ENCODE data around the gene MATK.

MATK gene, protein sequence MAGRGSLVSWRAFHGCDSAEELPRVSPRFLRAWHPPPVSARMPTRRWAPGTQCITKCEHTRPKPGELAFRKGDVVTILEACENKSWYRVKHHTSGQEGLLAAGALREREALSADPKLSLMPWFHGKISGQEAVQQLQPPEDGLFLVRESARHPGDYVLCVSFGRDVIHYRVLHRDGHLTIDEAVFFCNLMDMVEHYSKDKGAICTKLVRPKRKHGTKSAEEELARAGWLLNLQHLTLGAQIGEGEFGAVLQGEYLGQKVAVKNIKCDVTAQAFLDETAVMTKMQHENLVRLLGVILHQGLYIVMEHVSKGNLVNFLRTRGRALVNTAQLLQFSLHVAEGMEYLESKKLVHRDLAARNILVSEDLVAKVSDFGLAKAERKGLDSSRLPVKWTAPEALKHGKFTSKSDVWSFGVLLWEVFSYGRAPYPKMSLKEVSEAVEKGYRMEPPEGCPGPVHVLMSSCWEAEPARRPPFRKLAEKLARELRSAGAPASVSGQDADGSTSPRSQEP

DNA sequence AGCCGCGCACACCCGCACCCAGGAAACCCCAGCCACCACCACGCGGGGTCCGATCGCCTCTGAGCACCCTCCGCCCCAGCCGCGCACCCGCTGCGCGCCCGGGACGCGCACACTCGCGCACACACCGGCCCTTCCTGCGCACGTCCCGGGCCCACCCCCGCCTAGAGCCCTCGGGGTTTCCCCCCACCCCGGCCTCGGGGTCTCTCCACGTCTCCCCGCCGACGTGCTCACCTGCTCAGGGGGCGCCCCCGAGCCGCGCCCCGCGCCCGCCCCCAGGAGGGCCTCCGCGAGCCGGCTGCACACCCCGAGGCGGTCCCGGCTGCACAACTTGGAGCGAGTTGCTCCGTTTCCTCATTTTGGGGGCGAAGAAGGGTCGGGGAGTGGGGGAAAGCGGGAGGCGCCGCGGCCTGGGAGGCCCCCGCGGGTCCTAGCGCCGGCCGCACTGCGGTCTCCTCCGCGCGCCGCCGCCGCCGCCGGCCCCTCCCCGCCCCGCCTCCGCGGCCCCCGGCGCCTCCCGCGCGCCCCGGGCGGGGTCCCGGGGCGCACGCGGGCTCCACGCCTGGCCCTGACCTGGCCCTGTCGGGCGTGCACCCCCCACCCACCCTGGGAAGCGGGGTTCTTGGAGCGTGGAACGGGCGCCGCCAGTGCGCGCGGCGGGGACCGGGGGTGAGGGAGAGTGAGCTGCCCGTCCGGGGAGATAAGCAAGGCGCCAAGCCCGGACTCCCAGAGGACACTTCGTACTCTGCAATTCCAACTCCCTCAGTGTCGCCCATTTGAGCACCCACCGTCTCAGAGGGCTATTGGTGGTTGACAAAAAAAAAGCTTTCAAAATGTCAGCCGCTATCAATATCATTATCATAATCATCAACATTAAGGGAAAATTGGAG, at the start of gene MATK:
MATK (minus strand) TSS at position 444 of the 887 bp plus-strand sequence. CDS start 1,246 bp downstream, outside the sequence.
- no peak for FAIRE-seq

DNA sequence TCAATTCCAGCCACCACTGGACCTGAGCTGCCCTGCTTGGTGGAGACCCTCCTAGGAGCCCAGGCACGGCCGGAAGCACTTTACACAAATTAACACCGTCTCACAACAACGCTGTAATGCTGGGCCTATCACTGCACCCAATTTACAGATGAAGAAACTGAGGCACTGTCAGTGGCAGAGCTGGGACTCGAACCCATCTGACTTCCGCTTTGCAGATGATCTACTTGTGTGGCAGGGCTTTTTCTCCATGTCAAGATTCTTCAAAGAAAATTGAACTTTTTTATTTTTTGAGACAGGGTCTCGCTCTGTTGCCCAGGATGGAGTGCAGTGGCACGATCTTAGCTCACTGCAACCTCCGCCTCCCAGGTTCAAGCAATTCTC, 48.9 kb upstream of the MATK start:
- FAIRE-seq: no peak

DNA sequence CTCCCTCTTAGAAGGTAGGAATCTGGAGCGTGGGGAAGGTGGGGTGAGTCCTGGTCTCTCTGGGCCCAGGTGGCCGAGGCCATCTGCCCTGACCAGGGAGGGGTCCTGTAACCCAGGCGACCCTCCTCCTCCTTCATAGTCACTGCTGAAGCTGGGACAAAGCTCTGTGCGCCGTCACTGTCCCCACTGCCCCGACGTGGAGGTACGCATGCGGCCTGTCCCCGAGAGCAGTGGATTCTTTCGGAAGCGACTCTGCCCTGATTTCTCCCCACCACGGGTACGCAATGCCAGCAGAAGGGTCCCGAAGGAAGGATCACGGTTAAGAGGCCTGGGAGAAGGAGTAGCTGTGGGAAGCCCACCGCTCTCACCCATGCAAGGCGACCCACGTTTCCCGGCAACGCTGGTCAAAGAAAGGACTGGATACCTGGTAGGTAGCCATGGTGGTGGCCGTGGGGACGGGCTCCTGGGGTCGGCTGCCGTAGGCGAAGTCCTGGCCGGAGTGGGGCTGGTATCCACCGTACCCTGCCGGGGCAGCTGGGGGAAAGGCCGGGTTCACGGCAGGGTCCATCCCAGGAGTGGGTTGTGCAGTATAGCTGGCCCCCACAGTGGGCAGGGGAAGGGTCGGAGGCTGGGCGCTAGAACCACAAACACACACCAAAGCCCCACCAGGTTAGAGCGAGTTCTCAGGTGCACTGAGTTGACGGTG, 48.3 kb upstream of the MATK start:
- FAIRE-seq: no peak

DNA sequence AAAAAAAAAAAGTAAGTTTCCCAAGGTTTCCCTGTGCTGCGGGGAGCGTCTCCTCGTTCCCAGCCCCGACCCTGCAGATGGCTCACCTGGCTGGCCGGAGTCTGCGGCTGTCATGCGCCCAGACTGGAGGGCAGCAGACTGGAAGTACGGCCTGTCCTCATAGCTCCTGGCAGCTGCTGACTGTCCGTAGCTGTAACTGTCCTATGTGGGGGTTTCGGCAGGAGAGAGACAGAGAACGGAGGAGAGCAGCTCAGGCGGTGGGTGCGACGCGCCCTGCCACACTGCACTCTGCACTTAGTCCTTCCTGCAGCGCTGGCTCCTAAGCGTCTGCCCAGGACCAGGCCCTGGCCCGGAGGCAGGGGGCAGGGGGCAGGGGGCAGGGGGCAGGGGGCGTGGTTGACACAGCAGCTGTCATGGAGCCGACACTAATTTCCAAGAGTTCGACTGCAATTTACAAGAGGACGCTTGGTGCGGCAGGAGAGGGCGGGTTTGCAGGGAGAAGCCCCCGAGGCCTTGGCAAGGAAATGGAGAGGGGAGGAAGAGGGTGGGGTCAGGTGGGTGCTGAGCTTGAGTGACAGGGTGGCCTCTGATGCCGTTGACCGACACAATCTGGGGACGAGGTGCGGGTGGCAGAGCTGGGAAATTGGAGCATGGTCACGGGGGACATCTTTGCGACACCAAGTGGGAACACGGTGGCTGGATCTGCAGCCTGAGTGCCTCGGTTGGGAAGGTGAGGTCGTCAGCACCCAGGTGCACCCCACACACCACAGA, 47.6 kb upstream of the MATK start:
- no peak for FAIRE-seq

DNA sequence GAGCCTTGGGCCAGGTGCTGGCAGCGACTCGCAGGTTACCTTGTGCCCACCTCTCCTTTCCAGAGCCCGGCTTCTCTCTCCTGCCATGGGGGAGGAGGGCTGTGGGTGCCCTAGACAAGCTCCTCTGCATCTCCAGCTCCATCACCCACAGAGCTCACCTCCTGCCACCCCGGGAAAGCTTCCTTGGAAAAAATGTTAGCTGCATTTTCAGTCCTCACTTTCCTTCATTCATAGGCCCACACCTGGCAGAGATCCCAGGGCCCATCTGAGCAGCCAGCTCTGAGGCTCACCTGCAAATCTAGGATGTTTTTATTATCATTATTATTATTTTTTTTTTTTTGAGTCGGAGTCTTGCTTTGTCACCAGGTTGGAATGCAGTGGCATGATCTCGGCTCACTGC, 45.8 kb upstream of the MATK start:
- no peak for FAIRE-seq

DNA sequence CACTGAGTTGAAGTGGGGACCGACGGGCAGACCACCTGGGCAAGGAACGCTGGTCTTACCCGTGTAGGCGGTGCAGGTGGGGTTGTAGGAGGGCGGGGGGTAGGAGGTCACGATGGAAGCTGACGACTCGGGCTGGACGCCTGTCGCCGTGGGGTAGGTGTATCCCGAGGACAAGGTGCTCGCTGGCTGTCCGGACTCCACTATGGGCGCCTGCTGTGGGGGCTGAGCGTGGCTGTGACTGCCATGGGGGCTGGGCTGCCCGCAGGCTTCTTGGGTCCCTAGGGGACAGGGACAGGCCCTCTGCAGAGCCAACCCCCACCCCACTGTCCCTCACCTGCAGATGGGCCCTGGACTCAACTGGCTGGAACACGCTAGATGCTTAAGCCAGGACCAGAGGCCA, 45.4 kb upstream of the MATK start:
- no peak for FAIRE-seq

DNA sequence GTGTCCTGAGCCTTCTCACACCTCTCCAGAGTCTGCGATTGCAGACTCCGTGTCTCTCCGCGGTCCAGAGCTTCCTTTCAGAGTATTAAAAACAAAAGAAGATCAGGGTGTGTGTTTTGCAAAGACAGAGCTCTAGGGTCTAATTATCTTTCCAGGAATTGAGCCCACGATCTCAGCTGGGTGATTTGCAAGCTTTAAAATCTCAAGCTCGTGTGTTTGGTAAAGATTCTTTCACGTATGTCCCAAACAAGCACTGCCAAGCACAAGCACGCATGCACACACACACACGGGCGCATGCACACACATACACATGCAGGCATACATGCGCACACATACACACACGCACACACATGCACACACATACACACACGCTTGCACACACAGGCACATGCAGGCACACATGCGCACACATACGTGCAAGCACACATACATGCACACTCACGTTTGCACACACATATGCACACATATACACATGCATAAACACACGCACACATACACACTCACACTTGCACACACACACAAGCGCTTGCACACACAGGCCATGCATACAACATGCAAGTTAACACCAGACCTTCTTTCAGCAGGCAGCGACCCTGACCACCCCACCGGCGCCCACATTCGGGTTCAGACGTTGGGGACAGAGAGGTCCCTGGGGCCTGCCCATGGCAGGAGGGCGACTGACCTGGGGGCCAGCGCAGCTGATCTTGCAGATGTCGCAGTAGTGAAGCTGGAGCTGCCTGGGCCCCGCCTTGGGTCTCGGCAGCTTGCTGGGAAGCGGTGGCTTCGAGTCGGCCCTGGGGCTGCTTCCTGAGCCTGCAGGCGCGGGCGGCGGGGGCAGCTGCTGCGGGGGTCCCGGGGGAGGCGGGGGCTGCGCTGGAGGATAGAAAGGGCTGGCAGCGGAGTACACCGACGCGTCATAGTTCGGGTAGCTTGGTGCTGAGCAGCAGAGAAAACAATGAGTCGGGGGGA, 44.7 kb upstream of the MATK start:
- no peak for FAIRE-seq

DNA sequence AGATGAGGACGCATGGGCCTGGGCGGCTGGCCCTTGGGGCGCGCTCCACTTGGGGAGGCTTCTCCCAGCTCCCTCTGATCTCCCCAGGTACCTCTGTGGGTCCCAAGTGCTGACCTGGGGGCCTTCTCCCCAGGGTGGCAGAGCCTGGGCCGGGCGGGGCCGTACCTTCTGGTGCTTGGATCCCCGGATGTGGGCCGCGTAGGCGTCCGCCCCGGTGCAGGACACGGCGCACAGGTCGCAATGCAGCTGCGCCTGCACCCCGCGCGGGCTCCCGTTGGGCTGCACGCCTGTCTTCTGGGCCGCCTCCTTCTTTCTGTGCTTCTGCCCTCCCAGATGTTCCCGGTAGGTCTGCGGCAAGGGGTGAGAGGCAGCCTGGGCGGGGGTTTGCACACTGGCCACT, 41.1 kb upstream of the MATK start:
- no peak for FAIRE-seq

DNA sequence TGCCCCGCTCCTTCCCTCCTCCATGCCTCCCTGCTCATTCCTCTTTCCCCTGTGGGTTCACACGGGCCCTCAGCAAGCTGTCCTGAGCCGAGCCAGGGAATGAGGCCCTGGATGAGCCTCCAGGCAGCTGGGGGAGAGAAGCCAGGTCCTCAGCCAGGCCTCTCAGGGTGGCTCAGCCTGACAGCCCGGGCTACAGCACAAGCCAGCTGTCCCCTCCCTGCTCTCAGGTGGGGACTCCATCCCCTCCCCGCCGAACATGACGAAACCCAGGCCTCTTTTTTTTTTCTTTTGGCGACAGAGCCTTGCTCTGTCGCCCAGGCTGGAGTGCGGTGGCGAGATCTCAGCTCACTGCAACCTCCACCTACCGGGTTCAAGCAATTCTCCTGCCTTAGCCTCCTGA, 40.0 kb upstream of the MATK start:
- FAIRE-seq: no peak

DNA sequence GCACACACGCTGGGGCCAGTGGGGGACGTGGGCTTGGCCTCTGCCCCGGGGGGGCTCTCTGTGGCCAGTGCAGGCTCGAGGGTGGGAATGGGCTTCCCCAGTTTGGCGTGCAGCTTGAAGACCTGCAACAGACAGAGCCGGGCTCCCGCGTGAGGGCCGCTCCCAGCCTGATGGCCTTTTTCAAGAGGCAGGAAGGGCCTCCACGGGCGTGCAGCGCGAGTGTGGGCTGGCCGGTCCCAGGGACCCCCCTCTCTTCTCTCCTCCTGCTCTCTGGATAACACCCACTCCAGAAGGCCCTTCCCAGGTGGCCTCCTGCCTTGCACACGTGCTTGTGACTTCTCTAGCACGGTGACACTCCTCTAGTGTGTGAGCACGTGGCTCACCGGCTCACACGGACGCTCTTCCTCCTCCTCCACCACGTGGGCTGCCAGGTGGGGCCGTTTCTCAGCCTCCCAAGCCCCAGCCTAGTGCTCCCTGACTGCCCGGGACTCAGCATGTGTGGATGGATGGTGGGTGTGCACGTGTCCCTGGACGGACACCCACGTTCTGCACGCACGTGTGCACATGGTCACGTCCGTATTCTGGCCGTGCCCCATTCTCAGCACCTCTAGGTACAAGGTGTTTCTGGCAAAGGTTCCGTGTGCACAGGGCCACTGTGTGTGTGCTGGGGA, 39.2 kb upstream of the MATK start:
- FAIRE-seq: no peak

DNA sequence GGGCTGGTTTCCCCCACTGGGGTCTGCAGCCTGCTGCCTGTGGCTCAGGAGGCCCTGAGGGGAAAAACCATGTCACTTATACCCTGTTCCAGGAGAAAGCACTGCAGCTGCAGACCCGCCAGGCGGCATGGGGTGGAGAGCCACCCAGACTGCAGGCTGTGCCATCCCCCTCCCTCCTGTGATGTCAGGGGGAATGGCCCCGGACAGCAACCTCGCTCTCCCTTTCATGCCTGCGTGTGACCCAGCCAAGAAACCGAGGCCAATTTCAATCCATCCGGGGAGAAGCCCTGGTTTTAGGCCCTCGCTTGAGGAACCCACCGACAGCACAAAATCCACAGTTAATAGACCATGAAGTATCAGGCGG, 37.2 kb upstream of the MATK start:
- FAIRE-seq: no peak

DNA sequence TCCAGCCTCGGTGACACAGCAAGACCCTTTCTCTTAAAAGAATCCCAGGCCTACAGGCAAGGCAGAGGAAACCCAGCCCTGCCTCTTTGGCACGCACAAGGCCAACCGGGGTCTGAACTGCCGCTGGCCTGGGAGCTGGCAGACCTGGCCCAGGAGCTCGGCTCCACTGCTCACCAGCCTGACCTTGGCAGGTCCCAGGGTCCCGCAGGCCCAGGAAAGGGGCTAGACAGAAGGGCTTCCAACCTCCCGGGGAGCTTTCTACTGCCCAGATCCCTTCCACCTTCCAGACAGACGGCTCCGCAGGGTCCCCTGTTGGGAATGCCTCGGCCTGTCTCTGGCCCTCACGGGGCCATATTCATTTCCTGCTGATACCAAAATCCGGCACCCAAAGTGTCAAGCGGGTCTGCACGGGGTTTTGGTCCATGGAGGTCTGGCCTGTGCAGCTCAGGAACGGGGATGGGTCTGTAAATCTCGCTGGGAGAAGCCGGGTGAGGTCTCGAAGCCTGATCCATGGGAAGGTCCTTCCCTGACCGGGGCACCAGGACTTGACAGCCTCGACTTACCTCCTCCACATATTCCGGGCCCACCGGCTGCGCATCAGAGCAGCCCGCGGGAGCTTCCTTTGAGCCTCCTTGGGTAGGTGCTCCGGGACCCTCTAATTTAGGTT, 36.6 kb upstream of the MATK start:
- no peak for FAIRE-seq

DNA sequence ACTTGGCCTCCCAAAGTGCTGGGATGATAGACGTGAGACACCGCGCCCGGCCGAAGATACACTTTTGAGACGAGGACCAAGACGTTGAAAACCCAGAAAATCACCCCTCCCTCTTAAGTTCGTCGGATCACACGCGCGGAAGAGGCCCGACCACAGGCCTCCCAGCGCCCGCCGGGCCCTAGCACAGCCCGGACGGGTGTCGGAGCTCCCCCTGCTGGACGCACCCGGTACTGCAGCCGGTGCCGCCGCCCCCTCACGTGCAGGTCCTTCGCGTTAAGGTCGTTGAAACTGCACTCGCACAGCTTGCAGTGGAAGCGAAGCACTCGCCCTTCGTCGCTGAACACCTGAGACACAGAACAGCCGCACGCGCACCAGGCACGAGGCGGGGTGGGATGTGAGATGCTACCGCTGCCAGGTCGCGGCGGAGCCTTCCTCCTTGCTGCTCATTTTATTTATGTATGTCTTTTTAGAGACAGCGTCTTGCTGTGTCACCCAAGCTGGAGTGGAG, 35.7 kb upstream of the MATK start:
- no peak for FAIRE-seq

DNA sequence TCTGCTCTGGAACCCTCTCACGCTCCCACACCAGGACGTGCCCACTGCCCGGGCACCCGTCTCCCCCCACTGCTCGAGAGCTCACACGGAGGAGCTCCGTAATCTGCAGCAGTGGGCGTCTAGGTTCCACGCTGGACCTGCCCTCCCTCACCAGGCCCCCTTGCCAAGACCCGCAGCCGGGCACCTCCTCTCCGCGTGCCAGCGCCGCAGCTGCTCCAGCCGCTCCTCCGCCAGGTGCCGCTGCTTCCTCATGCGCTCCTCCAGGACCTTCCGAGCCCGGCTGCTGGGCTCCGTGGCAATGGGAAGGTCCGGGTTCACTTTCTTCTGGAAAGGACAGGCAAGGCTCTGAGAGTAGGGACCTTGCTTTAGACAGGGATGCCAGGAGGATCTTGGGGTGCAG, 35.0 kb upstream of the MATK start:
- FAIRE-seq: no peak

DNA sequence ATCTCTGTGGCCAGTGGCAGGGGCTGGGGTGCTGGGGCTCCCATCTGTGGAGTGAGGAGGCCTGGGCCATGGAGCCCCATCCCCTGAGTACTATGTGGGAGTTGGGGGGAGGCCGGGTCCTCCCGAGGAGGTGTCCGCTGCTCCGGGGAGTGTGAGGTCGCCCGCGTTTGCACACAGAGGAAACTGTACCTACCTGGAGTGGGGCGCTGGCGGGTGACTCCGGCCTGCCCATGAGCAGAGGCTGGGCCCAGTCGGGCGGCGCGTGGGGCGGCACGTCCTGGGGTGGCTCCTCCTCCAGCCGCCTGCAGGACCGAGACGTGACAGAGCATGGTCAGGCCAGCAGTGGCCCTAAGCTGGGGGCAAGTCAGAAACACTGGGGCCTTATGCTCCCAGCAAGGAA, 33.8 kb upstream of the MATK start:
- FAIRE-seq: no peak

DNA sequence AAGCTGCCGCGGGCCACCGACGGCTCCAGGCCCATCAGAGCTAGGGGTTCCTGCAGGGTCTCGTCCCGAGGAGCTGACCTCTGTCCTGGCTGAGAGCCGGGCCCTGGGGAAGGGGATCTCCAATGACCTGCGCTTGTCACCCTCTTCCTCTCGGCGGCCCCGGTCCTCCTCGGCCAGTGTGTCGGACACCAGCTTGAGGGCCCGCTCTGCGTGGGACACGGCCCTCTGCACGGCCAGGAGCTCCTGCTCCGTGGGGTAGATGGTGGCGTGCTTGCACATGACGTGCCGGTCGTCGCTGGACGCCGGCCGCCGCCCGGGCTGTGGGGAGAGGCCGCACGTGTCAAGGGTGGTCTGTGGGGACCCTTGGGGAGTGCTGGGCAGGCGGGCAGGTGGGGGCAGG, 32.7 kb upstream of the MATK start:
- no peak for FAIRE-seq

DNA sequence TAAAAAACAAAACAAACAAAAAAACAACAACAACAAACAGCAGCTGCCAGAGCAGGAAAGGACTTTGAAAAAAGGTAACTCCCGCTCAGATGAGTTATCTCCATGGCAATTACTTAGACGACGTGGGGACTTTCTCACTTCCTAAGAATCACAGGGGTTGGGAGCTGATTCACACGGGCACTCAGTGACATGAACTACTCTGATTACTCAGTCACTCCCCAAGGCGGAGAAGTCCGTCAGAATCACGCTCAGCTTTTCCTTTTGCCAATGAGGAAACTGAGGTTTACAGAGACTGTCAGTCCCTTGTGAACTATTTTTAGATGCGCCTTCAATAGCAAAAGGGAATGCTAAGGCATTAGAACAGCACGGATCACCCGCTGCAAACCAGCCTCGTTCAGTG, 32.3 kb upstream of the MATK start:
- no peak for FAIRE-seq

DNA sequence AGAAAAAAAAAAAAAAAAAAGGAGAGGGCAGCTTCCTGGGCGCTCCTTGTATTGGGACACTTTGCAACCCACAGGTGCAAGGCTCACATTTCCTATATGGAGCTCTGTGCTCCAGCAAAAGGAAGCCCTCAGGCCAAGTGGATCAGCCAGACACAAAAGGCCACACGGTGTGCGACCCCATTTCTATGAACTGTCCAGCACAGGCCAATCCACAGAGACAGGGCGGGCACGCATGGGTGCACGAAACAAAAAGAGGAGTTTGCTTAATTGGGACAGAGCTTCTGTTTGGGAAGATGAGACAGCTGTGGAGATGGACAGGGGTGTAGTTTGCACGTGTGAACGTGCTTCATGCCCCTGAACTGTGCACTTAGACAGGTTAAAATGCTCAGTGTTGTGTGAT, 31.6 kb upstream of the MATK start:
- FAIRE-seq: no peak

DNA sequence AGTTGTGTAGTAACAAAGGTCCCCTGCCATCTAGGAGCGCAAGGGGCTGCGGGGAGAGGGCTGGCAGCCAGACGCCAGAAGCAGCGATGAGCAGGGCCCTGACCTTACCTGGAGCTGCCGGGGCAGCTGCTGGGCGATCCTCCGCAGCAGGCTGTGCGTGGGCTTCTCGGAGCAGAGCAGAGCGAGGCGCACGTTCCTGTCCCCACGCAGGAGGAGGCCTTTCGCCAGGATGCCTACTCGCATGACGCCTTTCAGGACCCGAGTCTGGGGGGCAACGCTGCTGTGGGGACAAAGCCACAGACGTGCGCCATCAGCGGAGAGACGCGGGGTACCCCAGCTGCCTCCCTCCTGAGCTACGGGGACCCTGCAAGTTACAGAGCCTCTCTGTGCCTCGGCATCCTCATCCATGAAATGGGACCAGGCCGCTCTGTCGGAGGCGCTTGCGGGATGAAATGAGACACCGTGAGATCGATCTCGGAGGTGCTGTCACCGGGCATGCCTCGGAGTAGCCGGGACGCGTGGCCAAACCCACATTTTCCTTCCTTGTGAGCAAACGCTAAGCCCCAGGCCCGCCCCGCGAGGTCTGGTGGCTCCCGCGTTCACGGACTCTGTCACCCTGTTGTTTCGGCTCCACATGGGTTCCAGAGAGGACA, 30.5 kb upstream of the MATK start:
- no peak for FAIRE-seq
